Stimulated activated CD8-positive, alpha-beta memory T cell treated with anti-CD3 and anti-CD28 coated beads, Interleukin-7, amount 100 ng/mL, for 48 hours (primary cell): ENCODE data around the gene TSHZ2.
"Not testable (repeated sequence)": the region's sequence is repeated elsewhere in the genome, so short reads cannot be mapped to it uniquely, and the experiment has no call there.

ENCODE experiments used
- DNase-seq, 2 donors: peaks; one replicate each; pipeline ENCODE4 v3.0.0-alpha.2; 2020; ENCODE audit warnings: low read depth in 1 of 2; ENCODE audit errors: extremely low read depth in 1 of 2

TSHZ2 gene

DNA sequence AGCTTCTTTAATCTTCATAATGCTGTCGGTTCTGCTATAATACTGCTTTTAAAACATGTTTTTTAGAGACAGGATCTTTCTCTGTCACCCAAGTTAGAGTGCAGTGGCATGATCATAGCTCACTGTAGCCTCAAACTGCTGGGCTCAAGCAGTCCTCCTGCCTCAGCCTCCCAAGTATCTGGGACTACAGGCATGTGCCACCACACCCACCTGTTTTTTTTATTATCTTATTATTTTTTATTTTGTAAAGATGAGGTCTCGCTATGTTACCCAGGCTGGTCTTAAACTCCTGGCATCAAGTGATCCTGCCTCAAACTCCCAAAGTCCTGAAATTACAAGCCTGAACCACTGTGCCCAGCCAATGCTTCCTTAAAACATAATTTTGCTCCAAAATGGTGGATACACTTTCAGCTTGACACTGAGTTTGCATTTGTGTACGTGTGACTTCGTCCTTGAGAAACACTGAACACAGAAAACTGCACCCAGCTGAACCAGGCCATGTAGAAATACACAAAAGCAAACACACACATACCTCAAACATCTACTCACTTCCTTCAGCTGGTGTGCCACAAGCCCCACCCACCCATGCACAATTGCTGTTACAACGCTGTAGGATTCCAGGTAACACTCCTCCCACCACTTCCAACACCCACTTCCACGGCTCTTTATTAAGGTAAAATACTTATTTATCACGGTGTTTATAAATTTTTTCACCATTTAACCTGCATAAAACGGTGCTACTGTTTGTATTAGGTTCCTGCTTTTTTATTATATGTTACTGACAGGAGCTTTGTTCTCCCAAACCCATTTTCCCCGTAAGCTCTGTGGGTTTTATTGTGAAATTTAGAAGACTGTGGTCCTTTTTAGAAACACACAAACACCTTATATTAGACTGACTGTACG is 109.1 kb downstream of the TSHZ2 start:
- DNase-seq = no peak

DNA sequence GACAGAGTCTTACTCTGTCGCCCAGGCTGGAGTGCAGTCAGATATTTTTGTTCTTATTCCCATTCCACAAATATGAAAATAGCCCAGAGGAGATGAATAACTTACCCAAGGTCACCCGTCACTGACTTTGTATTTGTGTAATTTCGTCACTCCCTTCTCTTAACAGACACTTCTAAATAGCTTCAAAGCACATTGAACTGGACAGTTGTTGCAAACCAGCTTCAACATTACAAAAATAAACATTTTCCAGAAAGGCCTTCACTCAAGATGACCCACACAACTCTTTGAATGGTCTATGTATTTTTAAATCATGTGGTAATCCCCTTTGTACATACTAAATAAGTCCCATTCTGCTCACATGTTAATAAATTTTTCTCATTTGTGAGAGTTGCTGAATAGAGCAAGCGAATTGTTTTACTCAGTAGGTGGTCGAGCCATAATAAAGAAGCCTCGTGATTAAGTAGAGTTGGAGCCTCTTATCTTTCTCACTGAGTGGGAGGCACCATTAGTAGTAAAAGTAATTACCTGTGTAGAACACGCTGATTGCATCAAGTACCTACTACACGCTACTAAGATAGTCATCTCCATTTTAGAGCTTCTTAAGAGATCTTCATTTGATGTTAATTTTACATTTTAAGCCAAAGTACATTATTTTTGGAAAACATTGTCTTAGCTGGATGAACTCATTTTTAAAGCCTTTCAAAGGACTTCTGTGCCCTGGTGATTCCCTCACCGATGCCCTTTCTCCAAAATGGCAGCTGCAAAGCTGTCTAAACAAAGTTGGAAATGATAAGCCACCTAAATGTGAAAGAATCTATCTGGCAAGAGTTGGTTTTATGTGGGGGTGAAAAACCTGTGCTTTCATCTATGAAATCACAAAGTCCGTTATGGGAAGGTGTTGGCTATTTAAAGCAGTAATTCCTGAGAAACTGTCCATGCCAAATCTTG is 110.0 kb downstream of the TSHZ2 start:
- no peak for DNase-seq

- DNase-seq = no peak
These were observed 111.3 kb downstream of the TSHZ2 start for GRCh38 chr20:53083411-53083810.

DNA sequence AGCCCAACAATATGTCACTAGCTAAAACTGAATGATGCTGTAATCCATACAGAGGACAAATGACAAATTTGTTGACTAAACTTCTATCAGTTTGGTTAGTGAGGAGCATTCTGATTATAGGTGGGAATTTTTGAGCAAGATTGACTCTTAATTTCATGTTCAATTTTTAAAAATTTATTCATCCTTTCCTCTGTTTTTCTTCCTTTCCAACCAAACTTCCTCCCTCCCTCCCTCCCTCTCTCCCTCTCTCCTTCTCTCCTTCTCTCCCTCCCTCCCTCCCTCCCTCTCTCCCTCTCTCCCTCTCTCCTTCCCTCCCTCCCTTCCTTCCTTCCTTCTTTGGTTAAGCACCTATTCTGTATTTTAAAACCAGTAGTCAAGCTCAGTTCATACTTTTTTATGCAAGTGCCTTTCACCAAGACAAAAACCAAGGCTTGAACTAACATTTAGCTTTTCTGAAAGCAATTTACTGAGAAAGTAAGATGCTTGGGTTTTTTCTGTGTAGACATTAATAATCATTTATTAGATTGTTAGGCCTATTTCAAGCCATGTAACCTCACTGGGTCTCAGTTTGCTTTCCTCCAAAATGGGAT is 112.3 kb downstream of the TSHZ2 start:
- DNase-seq = no peak

- DNase-seq = no peak
These were observed 113.6 kb downstream of the TSHZ2 start for GRCh38 chr20:53085720-53086119.

DNA sequence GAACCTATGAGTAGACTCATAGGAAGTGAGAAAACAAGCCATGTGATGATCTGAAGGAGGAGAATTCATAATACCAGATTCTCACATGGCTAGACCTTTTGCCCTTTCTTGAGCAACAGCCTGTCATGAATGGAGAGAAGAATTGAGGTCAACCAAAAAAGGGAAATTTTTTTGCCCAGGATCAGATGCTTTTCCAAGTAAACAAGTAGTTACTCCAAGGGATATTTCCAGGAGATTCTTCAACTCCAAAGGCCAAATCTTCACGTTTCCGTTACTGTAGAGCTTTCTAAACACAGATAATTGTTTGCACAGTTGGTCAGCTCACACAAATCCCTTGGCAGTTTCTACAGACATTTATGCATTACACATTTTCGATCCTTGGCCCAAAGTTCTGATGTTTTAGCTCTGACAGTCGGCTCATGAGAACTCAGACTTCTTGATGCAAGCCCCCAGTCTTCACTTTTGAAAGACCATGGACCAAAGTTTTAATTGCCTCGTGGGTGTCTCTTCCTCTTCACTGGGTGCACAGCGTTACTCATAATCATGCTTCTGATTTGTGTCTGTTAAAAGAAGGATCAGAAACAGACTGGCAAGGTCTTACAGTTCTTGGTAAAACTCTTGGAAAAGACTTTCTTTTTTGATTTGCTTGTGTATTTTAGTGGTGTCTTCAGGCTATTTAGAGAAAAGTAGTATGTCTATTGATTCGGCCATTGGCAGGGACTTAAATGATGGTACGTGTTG is 115.0 kb downstream of the TSHZ2 start:
- no peak for DNase-seq

GRCh38 chr20:53088786-53089185 is 116.6 kb downstream of the TSHZ2 start:
- no peak for DNase-seq

DNA sequence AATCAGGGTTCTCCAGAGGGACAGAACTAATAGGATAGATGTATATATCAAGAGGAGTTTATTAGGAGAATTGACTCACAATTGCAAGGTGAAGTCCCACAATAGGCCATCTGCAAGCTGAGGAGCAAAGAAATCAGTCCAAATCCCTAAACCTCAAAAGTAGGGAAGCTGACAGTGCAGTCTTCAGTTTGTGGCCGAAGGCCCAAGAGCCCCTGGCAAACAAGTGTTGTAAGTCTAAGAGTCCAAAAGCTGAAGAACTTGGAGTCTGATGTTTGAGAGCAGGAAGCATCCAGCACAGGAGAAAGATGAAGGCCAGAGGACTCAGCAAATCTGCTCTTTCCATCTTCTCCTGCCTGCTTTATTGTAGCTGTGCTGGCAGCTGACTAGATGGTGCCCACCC is 117.7 kb downstream of the TSHZ2 start:
- not testable (repeated sequence) for DNase-seq

GRCh38 chr20:53091789-53092188 is 119.6 kb downstream of the TSHZ2 start:
- DNase-seq = no peak

DNA sequence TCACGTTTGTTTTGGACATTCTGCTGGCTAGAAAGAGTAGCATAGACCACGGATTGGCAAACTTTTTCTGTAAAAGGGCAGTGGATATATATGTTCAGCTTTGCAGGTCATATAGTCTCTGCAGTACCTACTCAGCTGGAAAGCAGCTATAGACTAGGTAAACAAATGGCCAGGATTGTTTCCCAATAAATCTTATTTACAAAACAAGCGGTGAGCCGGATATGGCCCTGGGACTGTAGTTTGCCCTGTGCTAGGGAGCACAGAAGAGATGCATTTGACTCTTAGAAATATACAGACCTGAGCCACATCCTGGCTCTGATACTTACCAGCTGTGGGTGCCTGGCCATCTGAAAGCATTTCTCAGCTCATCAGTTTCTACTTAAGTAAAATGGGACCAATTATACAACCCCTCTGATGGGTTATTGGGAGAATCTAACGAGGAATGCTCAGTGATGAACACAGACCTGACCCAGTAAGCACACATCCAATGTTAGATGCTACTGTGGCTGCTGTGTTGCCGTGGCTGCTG is 120.7 kb downstream of the TSHZ2 start:
- DNase-seq = no peak

DNA sequence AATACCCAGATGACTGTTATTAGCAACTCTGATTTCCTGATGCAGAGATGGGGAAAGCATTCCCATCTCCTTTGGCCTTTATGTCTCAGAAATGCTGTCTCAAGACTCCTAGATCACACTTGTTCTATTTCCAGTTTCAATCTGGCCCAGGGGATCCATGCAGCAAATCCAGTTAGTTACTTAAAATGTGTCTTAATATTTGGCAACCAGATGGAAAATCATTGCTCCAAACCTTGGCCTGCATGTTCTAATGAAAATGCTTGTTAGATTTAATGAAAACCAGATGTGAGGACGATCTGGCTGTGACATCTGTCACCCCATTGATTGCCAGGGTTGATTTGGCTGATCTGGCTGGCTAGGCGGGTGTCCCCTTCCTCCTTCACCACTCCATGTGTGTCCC is 125.2 kb downstream of the TSHZ2 start:
- DNase-seq = no peak

DNA sequence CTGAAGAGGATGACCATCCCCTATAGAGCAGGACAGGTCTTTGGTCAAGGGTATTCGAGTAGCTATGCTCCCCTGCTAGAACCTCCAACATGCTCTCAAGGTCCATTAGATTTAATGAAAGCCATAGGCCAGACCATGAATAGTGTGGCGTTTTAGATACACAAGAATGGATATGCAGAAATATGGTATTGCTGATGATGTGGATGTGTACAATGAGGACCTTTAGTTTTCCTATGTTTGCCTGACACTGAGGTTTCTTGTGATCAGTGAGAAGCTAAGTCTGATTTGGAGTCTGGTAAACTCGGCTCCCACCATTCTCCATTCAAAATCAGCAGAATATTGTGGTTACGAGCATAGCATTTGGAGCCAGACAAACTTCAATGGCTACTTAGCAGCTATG is 125.6 kb downstream of the TSHZ2 start:
- no peak for DNase-seq

GRCh38 chr20:53098621-53099020 is 126.5 kb downstream of the TSHZ2 start:
- no peak for DNase-seq

DNA sequence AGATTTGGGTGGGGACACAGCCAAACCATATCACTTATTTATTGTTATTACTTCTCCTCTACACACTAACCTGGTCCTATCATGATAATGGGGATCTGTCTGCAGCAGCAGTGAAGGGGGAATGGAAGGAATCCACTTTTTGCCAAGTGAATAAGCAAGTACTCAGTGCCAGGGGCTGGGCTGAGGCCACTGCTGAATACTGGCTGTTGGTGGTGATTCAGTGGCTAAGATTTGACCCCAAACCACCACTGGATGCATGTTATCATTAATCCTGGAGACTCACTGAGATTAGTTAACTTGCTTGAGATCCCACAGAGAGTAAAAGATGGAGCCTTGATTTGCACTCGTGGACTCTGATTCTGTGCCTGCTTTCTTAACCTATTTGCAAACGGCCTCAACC is 127.7 kb downstream of the TSHZ2 start:
- no peak for DNase-seq

DNA sequence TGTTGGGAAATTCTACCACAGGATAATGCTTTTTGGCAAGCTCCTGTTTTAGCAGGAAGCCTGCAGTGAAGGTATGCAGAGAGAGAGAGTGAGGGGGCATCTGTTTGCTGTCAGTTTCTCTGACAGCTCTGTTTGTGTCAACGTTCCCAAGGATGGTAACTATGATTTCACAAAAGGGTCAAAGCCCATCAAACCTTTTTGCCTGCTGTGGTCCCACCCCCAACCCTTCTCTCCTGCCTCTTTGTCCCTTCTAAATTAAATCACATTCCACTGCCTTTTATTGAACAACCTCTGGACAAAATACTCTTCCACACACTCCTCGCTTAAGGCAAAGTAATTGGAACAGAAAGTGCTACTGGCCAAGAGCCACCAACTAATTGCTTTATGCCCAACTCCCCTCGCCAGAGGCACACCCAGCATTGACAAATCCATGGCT is 128.3 kb downstream of the TSHZ2 start:
- DNase-seq = no peak

- no peak for DNase-seq
These were observed 130.0 kb downstream of the TSHZ2 start for GRCh38 chr20:53101992-53102760.

DNA sequence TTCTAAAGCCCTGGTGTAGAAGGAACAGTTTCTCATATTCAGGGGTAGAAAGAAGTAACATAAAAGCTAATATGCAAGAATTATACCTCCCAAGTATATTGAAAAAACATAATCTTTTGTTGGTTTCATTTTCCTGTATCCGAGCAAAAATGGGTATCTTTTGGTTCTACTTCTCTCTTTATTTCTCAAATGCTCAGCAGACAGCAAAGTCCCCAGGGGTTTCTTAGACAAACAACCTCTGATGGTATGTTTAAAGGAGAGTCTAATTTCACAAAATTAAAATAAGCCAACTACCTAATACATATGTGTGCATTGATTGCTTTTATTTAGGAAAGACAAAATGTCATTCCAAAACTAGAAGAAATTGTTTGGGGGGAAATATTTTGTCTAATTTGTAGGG is 131.0 kb downstream of the TSHZ2 start:
- no peak for DNase-seq

- DNase-seq = no peak
These were observed 132.7 kb downstream of the TSHZ2 start for GRCh38 chr20:53104884-53105283.

DNA sequence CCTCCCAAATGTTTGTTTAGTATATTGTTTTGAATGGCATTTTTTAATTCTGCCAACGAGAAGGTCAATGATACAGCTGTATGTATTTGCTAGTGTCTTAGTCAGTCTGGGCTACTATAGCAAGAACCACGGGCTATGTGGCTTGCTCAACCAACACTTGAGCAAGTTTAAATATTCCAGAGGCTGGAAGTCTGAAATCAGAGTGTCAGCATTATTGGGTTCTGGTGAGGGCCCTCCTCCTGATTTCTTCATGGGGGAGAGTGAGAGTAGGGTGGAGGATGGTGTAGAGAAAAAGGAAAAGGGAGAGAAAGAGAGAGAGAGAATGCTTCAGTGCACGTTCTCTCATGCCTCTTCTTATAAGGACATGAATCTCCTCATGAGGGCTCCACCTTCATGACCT is 144.6 kb downstream of the TSHZ2 start:
- DNase-seq = no peak

GRCh38 chr20:53122853-53123252 is 150.7 kb downstream of the TSHZ2 start:
- no peak for DNase-seq
